GM10248 (cell line): ENCODE measurements around the gene IFI44L.

Source experiments
- CTCF ChIA-PET: fragments of 300-600 bp; sonication (Branson Sonifier 250); formaldehyde crosslinking; extraction: SDS; loops from one replicate; lab custom pipeline; 2021; ENCODE audit warnings: antibody characterized with exemption; lab: Yijun Ruan, JAX
- POLR2A ChIA-PET: fragments of 350-650 bp; sonication (Branson Sonifier 250); formaldehyde crosslinking; extraction: SDS; loops from one replicate; lab custom pipeline; 2020; ENCODE audit warnings: antibody characterized with exemption; lab: Yijun Ruan, JAX
- DNase-seq: peaks from one replicate; pipeline ENCODE4 v3.0.0; 2012; ENCODE audit errors: extremely low spot score
- TF ChIP-seq, protein P1 (sequence below): IDR thresholded peaks from 2 replicates; pipeline ENCODE4 v1.5.1; 2012; ENCODE audit warnings: mild to moderate bottlenecking, low read depth; ENCODE audit errors: extremely low read depth, missing control alignments, control extremely low read depth

Gene IFI44L

DNA sequence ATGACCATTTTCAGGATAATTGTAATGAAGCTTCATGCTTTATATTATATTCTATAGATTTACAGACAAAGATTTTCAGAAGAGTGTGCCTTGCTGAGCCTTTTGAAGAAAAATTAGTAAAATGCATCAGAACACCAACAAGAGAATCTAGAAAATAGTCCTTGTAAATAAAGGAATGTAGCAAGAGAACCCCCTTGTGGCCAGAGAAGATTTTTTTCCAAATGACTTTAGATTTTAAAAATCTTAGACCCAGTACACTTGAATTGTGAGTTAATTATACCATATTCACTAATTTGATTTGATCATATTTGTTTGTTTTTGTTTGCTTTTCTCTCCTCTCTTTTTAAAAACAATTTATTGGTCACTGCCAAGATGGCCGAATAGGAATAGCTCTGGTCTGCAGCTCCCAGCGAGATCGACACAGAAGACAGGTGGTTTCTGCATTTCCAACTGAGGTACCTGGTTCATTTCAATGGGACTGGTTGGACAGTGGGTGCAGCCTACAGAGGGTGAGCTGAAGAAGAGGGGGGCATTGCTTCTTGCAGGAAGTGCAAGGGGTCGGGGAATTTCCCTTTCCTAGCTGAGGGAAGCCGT lies 12.8 kb upstream of the IFI44L start:
- TF ChIP-seq, protein P1, sequence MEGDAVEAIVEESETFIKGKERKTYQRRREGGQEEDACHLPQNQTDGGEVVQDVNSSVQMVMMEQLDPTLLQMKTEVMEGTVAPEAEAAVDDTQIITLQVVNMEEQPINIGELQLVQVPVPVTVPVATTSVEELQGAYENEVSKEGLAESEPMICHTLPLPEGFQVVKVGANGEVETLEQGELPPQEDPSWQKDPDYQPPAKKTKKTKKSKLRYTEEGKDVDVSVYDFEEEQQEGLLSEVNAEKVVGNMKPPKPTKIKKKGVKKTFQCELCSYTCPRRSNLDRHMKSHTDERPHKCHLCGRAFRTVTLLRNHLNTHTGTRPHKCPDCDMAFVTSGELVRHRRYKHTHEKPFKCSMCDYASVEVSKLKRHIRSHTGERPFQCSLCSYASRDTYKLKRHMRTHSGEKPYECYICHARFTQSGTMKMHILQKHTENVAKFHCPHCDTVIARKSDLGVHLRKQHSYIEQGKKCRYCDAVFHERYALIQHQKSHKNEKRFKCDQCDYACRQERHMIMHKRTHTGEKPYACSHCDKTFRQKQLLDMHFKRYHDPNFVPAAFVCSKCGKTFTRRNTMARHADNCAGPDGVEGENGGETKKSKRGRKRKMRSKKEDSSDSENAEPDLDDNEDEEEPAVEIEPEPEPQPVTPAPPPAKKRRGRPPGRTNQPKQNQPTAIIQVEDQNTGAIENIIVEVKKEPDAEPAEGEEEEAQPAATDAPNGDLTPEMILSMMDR: peak; percentile 42
- ChIA-PET POLR2A (no interaction called here), CTCF (interaction anchor here (1.0 to 5.2 kb wide), 9 partner anchors 9 to 477 kb away, joined by 3 to 39 read pairs (median 6); no protein-coding TSS in a partner anchor)
- peak; percentile 13 for DNase-seq

DNA sequence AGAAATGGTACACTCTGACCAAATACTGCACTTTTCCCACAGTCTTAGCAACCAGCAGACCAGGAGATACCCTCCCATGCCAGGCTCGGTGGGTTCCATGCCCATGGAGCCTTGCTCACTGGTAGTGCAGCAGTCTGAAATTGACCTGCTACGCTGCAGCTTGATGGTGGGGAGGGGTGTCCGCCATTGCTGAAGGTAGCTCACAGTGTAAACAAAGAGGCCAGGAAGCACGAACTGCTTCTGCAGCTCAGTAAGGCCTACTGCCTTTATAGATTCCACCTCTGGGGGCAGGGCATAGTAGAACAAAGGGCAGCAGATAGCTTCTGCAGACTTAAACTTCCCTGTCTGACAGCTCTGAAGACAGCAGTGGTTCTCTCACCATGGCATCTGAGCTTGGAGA lies 12.3 kb upstream of the IFI44L start:
- CTCF ChIA-PET: interaction anchor here (0.9 to 5.2 kb wide), 10 partner anchors 9 to 481 kb away, joined by 3 to 39 read pairs (median 5); no protein-coding TSS in a partner anchor
- no peak for DNase-seq
- POLR2A ChIA-PET: no interaction called here

DNA sequence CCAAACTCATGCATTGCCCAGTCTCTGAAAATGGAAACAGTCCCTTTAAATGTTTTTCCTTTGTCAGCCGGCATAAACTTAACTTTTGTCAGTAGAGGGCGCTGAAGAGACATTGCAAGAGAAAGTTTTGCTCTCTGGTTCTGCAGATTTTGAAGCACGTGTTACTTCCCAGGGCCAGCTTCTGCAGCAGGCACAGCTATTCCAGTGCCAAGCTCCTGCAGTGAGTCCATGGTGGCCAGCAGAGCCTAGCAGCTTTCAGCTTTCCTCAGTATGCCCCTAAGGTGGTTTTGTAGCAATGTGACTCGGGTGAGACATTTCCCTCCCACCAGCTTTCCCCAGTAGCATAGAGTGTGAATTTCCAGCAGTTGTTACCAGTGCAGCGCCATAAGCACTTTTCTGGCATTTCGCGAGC lies 2.6 kb upstream of the IFI44L start:
- peak; percentile 35 for DNase-seq
- ChIA-PET POLR2A (no interaction called here), CTCF (interaction anchor here (0.6 to 2.4 kb wide), 24 partner anchors 10 to 851 kb away, joined by 3 to 52 read pairs (median 4); no protein-coding TSS in a partner anchor)
- TF ChIP-seq, protein P1: peak; percentile 80

More for the DNA sequence above, 12.3 kb upstream of the IFI44L start:
- TF ChIP-seq, protein P1: no peak

DNA sequence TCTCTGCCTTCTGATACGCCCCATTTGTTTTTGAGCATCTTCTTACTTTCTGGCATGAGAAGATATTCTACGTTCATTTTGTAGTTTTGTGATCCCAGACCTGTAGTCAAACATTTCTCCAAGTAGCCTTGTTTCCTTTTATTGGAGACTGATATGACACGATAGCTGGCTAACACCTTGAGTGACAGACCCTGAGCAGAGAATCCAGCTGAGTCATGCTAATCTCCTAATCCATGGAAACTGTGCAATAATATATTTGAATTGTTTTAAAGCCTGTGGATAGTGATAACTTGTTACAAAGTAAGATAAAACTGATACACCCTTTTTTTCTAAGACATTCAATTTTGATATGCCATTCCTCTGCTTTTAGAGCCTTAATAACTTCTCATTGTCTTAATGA lies 1.2 kb upstream of the IFI44L start:
- ChIA-PET CTCF (interaction anchor here (1.8 kb wide), 1 partner anchor 55 kb away, joined by 8 read pairs; no protein-coding TSS in a partner anchor), POLR2A (no interaction called here)
- TF ChIP-seq, protein P1: no peak
- no peak for DNase-seq

DNA sequence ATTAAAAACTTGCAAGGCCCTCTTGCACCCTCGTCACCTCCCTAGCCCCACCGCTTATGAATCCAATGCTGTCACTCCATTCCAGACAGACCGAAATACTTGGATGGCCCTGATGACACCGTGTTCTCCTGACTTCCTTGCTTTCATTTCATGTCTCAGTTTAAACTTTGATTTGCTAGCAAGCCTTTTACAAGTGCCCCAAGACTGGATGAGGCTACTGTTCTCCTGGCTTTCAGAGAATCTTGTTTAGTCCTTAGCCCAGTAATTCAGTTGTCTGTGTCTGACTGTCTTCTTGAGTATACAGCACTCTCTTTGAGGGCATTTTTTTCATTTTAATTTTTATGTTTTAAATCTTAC lies 824 bp upstream of the IFI44L start:
- POLR2A ChIA-PET: no interaction called here
- DNase-seq: no peak
- CTCF ChIA-PET: interaction anchor here (1.1 to 1.8 kb wide), 3 partner anchors 55 to 59 kb away, joined by 7 to 8 read pairs (median 7); no protein-coding TSS in a partner anchor

DNA sequence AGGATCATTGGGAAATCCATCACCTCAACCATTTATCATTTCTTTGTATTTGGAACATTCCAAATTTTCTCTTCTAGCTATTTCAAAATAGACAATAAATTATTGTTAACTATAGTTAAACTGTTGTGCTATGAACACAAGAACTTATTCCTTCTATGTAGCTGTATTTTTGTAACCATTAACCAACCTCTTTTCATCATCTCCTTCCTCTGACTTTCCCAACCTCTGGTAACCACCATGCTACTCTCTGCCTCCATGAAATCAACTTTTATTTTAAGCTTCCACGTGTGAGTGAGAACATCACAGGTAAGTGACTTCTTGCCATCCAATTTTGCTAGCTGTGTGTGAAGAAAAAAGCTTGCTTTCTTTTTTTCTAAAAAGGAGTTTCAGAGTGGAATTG lies 418 bp downstream of the IFI44L start:
- ChIA-PET POLR2A (no interaction called here), CTCF (interaction anchor here (1.0 to 1.8 kb wide), 7 partner anchors 11 to 57 kb away, joined by 3 to 8 read pairs (median 7); partner anchors contain the start of gene IFI44)
- TF ChIP-seq, protein P1: no peak
- no peak for DNase-seq

More for the DNA sequence above, 824 bp upstream of the IFI44L start:
- TF ChIP-seq, protein P1: no peak
